IPS-18c (cell line): ENCODE data around the gene CSGALNACT2.

Experiments used
- H3K4me3 ChIP-seq: 2 replicates; pipeline ENCODE4 v1.7.0; 2013; ENCODE audit warnings: low read depth, mild to moderate bottlenecking, low read length, moderate library complexity; ENCODE audit not compliant: insufficient read depth
- H3K9me3 ChIP-seq: one replicate; pipeline ENCODE4 v1.6.1; 2013; ENCODE audit warnings: mild to moderate bottlenecking, low read length, moderate library complexity; ENCODE audit not compliant: control insufficient read depth, insufficient read depth

The CSGALNACT2 gene

GRCh38 chr10:43200538-43201390 lies 62.5 kb downstream of the CSGALNACT2 start:
- H3K9me3 ChIP-seq = peaks cover 5% of the 10 kb centered on the region
- no peak overlapping the region for H3K4me3 ChIP-seq

- no peak overlapping the region; the same call in 1 of the 2 replicates for H3K4me3 ChIP-seq
- peaks cover 5% of the 10 kb centered on the region for H3K9me3 ChIP-seq
Measured at GRCh38 chr10:43201545-43202131, 63.4 kb downstream of the CSGALNACT2 start.

- H3K4me3 ChIP-seq = peak overlapping the region; percentile 88
- peaks cover 5% of the 10 kb centered on the region for H3K9me3 ChIP-seq
Measured at GRCh38 chr10:43202224-43202656, 64.0 kb downstream of the CSGALNACT2 start.

GRCh38 chr10:43202657-43203447 lies 64.6 kb downstream of the CSGALNACT2 start:
- Histone ChIP-seq H3K9me3 (peaks cover 5% of the 10 kb centered on the region), H3K4me3 (peak overlapping the region; percentile 88)

- Histone ChIP-seq H3K9me3 (peaks cover 5% of the 10 kb centered on the region), H3K4me3 (peak overlapping the region; percentile 88)
Measured at GRCh38 chr10:43203448-43204041, 65.3 kb downstream of the CSGALNACT2 start.

- no peak overlapping the region for H3K4me3 ChIP-seq
- H3K9me3 ChIP-seq = peaks cover 5% of the 10 kb centered on the region
Measured at GRCh38 chr10:43204042-43204942, 66.0 kb downstream of the CSGALNACT2 start.

GRCh38 chr10:43204943-43205671 lies 66.9 kb downstream of the CSGALNACT2 start:
- Histone ChIP-seq H3K4me3 (no peak overlapping the region), H3K9me3 (peaks cover 5% of the 10 kb centered on the region)

- peaks cover 5% of the 10 kb centered on the region for H3K9me3 ChIP-seq
Measured at GRCh38 chr10:43205681-43206390, 67.6 kb downstream of the CSGALNACT2 start.

GRCh38 chr10:43206391-43207235 lies 68.4 kb downstream of the CSGALNACT2 start:
- H3K9me3 ChIP-seq = peaks cover 5% of the 10 kb centered on the region
- H3K4me3 ChIP-seq = no peak overlapping the region

More at GRCh38 chr10:43205681-43206390, 67.6 kb downstream of the CSGALNACT2 start:
- H3K4me3 ChIP-seq = no peak overlapping the region

GRCh38 chr10:43208147-43209073 lies 70.2 kb downstream of the CSGALNACT2 start:
- peaks cover 3% of the 10 kb centered on the region for H3K9me3 ChIP-seq
- no peak overlapping the region for H3K4me3 ChIP-seq

GRCh38 chr10:43209074-43209455 lies 70.8 kb downstream of the CSGALNACT2 start:
- Histone ChIP-seq H3K9me3 (peaks cover 2% of the 10 kb centered on the region), H3K4me3 (no peak overlapping the region)

GRCh38 chr10:43209651-43210141 lies 71.5 kb downstream of the CSGALNACT2 start:
- Histone ChIP-seq H3K9me3 (no peaks in the 10 kb centered on the region), H3K4me3 (no peak overlapping the region)

GRCh38 chr10:43210556-43210955 lies 72.3 kb downstream of the CSGALNACT2 start:
- H3K4me3 ChIP-seq = no peak overlapping the region
- no peaks in the 10 kb centered on the region for H3K9me3 ChIP-seq
